Bronchial epithelial cell (primary cell): Measurements from ENCODE around the gene TCFL5. TPM values are rescaled to one million over a fixed set of nuclear protein-coding genes. Genes with fewer than 3 reads are reported as not detected.

Experiments used
- DNase-seq: peaks from one replicate; pipeline ENCODE4 v3.0.0-alpha.2; 2010; ENCODE audit warnings: low read depth
- FAIRE-seq: peaks from 2 replicates; lab custom pipeline; 2011; peaks lifted over from hg19 to GRCh38; lab: Jason Lieb, UNC
- H3K27me3 ChIP-seq: 2 replicates; pipeline ENCODE4 v1.5.1; 2011; ENCODE audit warnings: low read length; ENCODE audit not compliant: control insufficient read depth, insufficient read depth
- H3K36me3 ChIP-seq: 2 replicates; pipeline ENCODE4 v1.5.1; 2011; ENCODE audit warnings: low read length; ENCODE audit not compliant: control insufficient read depth, insufficient read depth
- H3K4me3 ChIP-seq: 2 replicates; pipeline ENCODE4 v1.5.1; 2011; ENCODE audit warnings: mild to moderate bottlenecking, low read depth, low read length, control low read depth
- CTCF ChIP-seq: IDR thresholded peaks from 2 replicates; pipeline ENCODE4 v1.5.1; 2011; ENCODE audit warnings: mild to moderate bottlenecking, moderate library complexity, low read length, control low read depth, inconsistent platforms; ENCODE audit not compliant: insufficient read depth, severe bottlenecking
- total RNA-seq: library from RNA; depleted of rRNA; stranded (reverse); fragments of >200 nt; gene quantifications from 2 replicates; pipeline ENCODE4 v1.2.1, GENCODE V29; 2014

Gene TCFL5
- total RNA-seq, 1 donor from 2014 or later: 14.5 TPM

- Histone ChIP-seq H3K27me3 (no peaks in the 10 kb centered on the region), H3K4me3 (no peak overlapping the region), H3K36me3 (peaks cover 20% of the 10 kb centered on the region)
- FAIRE-seq (no peak), DNase-seq (peak; percentile 86)
- TF ChIP-seq CTCF: peak; percentile 61
These were observed 39.3 kb upstream of the TCFL5 start for GRCh38 chr20:62900692-62901584.

GRCh38 chr20:62900052-62900691 lies 38.5 kb upstream of the TCFL5 start:
- FAIRE-seq: no peak
- H3K27me3 ChIP-seq: no peaks in the 10 kb centered on the region
- H3K4me3 ChIP-seq: no peak overlapping the region
- peak; percentile 64 for DNase-seq
- peaks cover 20% of the 10 kb centered on the region for H3K36me3 ChIP-seq
- peak; percentile 93 for TF ChIP-seq CTCF

GRCh38 chr20:62899633-62900051 lies 38.0 kb upstream of the TCFL5 start:
- H3K4me3 ChIP-seq: no peak overlapping the region
- DNase-seq (no peak), FAIRE-seq (no peak)
- peaks cover 22% of the 10 kb centered on the region for H3K36me3 ChIP-seq
- TF ChIP-seq CTCF: peak; percentile 46
- H3K27me3 ChIP-seq: no peaks in the 10 kb centered on the region

GRCh38 chr20:62898970-62899632 lies 37.5 kb upstream of the TCFL5 start:
- DNase-seq (no peak), FAIRE-seq (no peak)
- TF ChIP-seq CTCF: no peak
- Histone ChIP-seq H3K27me3 (no peaks in the 10 kb centered on the region), H3K36me3 (peaks cover 28% of the 10 kb centered on the region), H3K4me3 (no peak overlapping the region)

GRCh38 chr20:62898093-62898964 lies 36.7 kb upstream of the TCFL5 start:
- Histone ChIP-seq H3K36me3 (peaks cover 32% of the 10 kb centered on the region), H3K4me3 (no peak overlapping the region), H3K27me3 (no peaks in the 10 kb centered on the region)
- no peak for TF ChIP-seq CTCF
- DNase-seq (no peak), FAIRE-seq (no peak)
